HG03571 (cell line): ENCODE results near the gene APOA5.
A peak's percentile ranks its signal among the peaks of the same experiment; 100 is the strongest.
"Not testable (repeated sequence)": the region's sequence is repeated elsewhere in the genome, so short reads cannot be mapped to it uniquely, and the experiment has no call there.

Experiments
- ATAC-seq: cut with Tn5 transposase; IDR thresholded peaks from one replicate; pipeline ENCODE4 v1.9.1; 2021; ENCODE audit not compliant: unreplicated experiment

The APOA5 gene

DNA sequence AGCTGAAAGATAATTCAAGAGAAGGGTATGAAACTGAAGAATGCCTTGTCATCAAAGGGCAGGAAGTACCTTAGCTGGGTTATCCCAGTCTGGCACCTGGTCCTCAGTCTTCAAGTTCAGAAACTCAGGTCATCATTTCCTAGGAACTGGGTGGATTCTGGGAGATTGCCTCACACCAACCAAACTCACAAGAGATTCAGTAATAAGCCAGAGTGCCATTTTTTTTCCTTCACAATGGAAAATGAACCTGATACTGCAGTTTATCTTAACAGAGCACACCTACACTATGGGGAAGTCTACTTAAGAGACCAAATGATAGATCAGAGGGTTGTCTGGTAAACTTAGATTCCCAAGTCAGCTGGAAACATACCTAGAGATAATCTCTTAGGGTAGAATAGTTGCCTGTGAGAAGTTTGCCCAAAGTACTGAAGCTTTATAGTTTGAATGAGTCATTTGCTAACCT, 15.1 kb downstream of the APOA5 start:
- ATAC-seq: no peak

- no peak for ATAC-seq
Measured at GRCh38 chr11:116775975-116776374, 15.7 kb downstream of the APOA5 start.

DNA sequence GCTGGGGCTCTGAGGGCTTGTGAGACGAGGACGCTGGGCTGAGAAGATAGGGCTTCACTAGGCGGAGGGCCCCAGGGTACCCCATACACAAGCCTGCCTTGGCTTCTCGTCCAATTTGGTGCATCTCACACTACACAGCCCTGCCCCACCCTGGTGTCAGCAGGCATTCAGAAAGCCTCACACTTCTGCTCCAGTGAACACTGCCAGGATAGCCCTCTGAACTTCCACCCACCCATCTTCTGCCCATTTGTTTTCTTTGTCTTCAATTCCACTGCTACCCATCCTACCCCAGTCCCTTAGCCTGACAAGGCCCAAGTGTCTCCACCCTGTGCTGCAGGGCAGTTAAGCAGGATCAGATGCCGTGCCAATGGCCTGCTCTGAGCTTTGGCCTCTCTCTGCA, 17.0 kb downstream of the APOA5 start:
- no peak for ATAC-seq

- peak; percentile 12 for ATAC-seq
Measured at GRCh38 chr11:116773203-116774097, 18.2 kb downstream of the APOA5 start.

DNA sequence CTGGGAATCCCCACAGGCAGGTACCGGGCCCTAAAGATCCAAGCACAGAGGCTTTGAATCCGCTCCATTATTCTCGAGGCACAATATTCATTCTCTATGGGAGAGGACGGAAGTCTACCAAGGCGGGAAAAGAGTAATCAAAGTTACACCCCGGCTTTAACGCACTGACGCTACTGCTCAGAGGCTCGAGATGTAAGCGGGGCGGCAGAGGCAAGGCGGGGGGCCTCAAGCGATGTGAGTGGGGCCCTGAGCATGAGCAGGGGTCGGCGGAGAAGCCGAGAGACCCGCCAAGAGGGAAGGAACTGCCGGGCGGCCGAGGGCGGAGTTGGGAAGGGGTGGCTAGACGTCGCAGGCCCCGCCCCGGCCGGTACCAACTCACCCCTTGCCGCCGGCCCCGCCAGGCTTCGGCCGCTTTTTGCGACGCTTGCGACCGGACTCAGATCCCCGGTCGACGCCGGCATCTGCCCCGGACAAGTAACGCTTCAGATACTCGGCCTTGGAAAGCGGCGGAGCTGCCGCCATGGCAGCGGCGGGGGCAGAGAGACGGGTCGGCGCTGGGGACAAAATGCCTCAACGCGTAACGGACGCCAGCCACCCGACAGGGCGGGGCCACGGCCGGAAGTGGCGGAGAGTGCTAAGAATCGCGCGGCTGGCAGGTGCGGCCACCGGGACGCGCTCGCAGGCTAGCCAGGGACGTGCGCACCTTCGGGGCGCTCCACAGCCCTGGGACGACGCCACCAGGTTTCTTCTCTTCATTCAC, 19.1 kb downstream of the APOA5 start, which contains the start of gene BUD13:
Gene BUD13 (minus strand): TSS at position 545 of the 760 bp plus-strand sequence. CDS start 23 bp downstream, at position 522.
- peak; percentile 82 for ATAC-seq

- no peak for ATAC-seq
Measured at GRCh38 chr11:116771935-116772334, 19.7 kb downstream of the APOA5 start.

DNA sequence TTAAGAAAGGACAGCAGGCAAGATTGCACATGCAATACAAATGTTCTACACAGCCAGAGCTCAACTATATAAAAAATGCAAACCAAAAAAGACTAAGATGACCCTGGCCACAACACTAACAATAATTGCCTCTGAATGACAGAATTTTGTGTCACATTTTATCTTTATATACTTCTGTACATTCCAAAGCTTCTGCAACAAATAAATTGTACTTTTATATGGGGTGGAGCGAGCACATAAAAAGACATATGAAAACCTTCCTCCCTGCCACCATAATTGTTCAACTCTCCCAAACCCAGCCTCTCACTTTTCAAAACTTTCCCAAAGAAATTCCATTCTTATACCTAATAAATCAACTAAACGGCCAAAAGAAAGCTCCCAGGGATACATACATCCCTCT, 29.5 kb downstream of the APOA5 start:
- ATAC-seq: no peak

DNA sequence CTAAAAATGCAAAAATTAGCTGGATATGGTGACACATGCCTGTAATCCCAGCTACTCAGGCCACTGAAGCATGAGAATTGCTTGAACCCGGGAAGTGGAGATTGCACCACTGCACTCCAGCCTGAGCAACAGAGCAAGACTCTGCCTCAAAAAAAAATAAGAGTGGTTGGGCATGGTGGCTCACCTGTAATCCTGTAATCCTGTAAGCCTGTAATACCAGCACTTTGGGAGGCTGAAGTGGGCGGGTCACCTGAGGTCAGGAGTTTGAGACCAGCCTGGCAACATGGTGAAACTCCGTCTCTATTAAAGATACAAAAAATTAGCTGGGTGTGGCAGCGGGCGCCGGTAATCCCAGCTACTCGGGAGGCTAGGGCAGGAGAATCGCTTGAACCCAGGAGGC, 35.6 kb downstream of the APOA5 start:
- ATAC-seq: not testable (repeated sequence)

DNA sequence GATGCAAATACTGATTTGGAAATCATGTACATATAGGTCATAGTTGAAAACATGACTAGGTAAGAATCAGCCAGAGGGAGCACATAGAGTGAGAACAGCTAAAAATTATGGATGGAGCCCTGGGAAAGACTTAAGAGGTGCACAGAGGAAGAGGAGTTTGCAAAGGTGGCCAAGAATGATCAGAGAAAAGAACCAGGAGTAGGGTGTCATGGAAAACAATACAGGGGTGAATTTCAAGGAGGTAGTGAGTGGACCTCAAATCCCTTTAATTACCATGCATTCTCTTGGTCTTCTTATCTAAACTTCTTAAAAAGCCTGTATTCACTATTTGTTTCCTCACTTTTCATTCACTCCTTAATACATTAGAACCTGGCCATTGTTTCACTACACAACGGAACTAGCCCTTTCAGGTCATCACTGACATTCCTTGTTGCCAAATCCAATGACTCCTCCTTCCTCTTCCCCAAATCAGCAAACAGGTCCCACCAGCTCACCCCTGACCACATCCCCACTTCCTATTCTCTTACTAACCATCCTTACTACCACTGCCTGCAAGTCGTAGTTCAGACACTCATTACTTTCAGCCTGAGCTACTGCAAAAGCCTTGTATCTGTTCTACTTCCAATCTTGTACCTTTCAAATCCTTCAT, 41.5 kb downstream of the APOA5 start:
- ATAC-seq: no peak

DNA sequence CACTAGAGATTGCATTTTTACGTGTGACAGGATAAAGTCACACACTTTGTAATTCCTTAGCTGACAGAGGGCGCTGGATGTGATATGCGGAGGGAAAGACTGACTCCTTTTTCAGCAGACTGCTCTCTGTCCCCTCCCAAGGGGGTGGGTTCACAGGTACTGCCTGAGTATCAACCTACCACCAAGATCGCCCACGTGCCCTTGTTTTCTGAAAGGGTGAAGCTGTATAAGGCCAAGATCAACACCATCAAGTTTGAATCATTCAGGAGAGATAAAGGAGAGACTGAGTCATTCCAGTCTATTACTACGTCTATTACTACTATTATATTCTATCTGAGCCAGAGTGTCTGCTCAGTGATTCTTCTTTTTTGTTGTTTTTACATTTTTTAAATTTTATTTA, 49.6 kb downstream of the APOA5 start:
- ATAC-seq: no peak

DNA sequence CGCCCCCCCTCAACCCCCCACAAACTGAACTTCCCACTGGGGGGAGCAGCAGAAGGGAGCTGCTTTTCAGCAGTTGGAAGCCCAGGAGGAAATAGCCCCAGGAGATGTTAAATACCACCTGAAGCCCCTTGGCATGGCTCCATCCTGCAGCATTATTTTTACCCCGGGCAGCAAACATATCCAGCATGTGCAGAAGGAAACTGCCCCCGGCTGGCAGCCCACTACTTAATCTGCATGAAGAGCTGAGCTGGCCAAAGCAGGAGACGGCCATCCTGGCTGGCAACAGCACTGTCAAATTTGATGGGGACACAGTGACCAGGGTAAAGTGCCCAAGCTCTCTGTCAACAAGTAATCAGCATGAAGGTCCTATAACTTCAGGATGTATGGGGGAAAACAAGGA, 50.9 kb downstream of the APOA5 start:
- ATAC-seq: no peak
